Limb (tissue), 2 donors: ENCODE results near the gene RHBDF2.
A peak's percentile ranks its signal among the peaks of the same experiment; 100 is the strongest.

ENCODE experiments used
- DNase-seq, 2 donors: peaks; one replicate each; pipeline ENCODE4 v3.0.0-alpha.2; 2016; ENCODE audit errors: extremely low spot score in 2 of 2

The RHBDF2 gene

DNA sequence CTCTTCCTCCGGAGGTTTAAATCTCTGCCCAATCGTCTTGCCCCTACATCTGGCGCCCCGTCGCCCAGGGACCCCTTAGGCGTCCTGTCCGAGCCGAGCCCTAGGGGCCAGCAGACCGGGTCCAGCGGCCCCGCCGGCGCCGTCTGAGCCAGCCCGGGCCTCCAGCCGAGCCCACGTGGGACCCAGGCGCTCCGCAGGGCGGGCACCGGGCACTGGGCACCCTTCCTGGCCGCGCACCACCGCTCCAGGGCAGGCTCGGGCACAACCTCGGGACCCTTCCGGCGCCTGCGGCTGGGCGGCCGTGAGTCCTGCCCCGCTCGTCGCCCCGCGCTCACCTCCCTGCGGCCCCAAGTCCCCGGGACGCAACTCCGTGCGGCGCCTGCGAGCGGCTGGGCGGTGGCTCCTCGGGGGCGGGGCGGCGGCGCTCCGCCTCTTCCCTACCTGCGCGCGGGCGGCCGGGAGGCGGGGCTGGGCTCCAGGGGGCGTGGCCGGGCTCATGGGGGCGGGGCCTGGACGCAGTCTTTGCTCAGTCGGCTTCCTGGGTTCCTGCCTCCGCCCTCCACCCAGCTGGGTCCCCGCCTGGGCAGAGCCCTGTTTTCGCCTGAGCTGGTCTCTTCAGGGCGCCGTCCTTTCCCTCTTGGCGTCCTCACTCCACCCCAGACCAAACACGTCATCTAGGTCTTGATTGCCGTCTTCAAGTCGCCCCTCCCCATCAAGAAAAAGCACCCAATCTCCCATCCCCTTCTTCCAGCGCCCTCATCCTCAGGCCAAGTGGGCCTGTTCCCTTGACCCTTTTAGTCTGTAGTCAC is at the start of gene RHBDF2:
RHBDF2 (minus strand) TSS at position 406 of the 809 bp plus-strand sequence. CDS start 19,899 bp downstream, outside the sequence.
- peak; percentile 27 to 87 for DNase-seq

DNA sequence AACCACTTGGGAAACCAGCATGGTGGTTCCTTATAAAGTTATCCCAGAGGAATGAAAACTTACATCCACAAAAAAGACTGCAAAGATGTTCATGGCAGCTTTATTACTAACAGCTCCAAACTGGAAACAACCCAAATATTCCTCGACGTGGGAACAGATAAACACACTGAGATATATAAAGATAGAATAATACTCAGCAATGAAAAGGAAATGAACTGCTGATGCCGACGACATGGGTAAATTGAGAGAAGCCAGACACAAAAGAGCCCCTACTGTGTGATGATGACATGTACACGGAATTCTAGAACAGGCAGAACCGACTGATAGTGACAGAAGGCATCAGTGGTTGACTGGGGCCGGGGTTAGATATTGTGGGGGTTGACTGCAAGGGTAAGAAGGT is 48.3 kb upstream of the RHBDF2 start:
- DNase-seq, result no peak

DNA sequence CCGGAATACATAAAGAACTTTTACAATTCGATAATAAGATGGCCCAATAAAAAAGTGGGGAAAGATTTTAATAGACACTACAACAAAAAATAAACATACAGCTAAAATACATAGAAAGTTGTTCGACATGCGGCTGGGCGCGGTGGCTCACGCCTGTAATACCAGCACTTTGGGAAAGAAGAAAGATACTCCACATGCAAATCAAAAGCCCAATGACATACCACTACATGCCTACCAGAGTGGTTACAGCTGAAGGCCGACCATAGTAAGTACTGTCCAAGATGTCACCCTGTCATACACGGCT is 47.9 kb upstream of the RHBDF2 start:
- DNase-seq, result no peak

DNA sequence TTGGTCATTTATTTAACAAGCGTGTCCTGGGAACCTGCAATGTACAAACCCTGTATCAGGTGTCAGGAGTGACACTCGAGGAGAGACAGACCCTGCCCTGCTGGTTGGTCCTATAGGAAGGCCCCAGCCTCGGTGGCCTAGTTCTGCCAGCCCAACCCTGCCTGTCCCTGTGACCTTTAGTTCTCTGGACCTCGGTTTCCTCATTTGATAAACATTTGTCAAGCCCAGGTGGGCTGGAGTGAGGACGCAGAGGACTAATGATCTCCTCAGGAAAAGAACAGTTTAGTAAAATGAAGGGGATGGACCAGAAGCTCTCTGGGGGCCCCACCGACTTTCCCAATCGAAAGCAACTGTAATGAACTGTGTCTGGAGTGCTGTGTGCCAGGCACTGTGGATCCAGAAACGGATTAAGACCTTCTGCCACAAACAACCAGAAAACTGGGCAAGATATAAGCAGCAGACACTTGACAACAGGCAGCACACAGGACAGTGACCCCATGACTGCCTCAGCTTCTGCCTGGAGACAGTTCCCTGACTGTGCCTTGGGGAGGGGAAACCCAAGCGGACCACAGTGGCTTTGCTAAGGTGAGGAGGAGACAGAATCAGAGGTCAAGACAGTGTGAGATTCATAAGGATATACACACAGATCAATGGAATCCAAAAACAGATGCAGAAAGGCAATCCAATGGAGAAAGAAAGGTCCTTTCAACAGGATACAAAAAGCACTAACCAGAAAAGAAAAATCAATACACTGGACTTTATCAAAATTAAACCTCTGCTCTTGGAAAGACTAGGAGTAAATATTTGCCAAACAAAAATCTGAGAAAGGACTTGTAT is 47.4 kb upstream of the RHBDF2 start:
- no peak for DNase-seq

DNA sequence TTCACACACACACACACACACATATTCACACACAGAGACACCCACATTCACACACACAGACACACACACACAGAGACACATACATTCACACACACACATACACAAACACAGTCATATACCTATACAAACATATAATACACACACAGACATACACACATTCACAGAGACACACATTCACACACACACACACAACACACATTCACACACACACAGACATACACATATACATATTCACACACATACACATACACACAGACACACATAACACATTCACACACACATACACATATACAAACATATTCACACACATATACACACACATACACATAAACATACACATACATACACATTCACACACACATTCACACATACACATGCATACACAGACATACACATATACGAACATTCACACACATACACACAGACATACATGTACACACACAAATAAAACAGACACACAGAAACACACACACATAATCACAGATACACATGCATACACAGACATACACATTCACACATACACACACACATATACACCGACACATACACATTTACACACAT is 46.5 kb upstream of the RHBDF2 start:
- no peak for DNase-seq

DNA sequence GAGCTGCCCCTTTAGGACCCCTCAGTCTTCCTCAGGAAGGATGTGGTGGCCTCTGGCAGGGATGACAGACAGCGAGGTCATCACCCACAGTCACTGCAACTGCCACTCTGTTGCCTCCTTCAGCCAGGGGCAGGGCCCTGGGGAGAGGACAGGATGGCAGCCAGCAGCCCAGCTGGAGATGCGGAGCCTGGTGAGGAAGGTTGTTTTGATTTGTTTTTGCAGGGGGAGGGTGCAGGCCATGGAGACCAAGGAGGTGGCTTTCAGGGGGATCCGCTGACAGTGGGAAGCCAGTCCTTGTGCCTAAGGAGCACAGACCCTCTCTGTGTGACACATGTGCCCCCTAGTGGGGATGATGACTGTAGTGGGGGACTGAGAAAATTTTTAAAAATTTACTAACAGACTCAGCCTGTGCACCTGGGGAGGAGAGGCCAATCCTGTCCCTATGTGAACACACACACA is 46.0 kb upstream of the RHBDF2 start:
- peak; percentile 75 to 80 for DNase-seq

DNA sequence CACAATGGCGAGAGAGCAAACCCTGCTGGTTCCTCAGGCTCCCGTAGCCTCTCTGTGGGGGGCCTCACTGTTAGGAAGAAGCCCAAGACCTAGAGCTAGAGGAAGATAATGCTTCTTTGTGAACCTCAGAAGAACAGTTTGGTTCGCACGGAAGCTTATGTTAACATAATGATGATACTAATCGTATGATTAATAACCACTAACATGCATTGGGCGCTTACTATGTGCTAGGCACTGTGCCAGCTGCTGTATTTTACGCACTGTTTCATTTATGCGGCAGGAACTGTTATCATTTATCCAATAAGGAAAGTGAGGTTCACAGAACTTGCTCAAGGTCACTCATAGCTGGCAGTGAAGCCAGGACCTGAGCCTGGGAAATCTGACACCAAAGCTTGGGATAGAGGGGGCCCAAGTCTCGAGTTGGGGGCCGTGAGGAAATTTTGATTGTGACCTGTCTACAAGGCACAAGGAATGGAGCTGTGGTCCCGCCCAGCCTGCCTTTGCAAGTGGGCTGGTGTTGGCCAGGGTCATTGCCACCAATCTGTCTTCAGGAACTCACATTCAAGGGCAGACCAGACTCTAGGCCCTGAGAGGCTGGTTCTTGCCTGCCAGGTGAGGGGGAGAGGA is 45.4 kb upstream of the RHBDF2 start:
- DNase-seq, result no peak

DNA sequence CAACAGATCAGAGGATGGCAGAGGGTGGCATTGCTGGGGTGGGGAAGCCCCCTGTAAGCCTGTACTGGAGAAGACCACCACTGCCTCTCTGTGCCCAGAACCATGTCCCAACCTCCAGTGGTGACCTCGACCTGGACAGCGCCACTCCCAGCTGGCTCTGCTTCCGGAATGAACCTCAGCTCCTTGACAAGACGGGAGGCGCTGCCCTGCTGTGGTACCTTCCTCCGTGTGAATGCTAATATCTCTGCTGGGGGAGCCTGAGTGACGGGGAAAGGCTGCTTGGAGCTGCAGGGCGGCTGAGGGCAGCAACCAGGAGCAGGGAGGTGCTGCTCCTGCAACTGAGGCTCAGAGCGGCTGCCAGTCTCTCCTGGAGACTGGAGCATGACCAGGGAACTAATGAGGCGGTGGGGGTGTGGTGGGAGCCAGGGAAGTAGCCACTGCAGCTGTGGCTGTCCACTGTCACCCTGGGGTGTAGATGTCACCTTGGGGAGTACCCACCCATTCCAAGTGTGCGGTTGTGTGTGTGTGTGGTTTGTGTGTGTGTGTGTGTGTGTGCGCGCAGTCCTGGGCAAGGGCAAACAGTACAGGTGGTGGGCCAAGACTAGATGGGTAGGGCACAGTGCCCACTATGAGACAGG is 44.8 kb upstream of the RHBDF2 start:
- DNase-seq, result no peak

DNA sequence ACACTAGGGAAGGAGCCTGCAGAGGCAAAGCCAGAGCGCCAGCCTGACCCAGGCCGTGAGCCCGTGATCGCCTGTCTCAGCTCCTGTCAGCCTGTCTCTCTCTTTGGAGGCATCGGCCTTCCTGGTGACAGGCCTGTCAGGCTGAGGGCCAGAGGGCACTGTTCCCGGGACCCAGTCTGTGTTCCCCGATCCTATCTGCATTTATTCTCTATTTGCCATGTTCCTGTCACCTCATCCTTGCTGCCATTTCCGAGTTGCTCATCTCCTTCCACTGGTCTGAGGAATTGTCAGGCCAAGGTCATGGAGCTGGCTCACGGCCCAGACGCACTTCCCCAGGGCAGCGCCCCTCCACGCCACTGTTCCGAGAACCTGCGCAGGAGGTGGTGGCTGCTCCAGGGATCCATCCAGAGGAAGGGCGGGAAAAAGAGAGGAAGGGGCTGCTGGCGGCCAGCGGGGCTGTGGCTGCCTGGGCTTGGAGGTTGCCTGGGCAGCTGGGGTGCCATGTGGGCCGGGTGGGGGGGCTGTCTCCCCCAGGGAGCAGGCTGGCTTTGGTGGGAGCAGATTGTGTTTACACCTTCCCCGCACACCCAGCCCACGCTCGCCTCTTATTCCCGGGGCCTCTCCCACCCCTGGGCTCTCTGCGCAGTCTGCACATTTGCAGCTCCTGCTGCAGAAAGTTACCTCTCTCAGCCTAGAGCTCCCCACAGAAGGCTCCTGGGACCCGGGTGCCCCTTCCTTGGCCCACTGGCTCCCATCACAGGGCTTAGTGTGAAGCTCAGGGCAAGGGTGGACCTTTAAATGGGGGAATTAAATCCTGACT is 43.5 kb upstream of the RHBDF2 start:
- DNase-seq, result no peak

DNA sequence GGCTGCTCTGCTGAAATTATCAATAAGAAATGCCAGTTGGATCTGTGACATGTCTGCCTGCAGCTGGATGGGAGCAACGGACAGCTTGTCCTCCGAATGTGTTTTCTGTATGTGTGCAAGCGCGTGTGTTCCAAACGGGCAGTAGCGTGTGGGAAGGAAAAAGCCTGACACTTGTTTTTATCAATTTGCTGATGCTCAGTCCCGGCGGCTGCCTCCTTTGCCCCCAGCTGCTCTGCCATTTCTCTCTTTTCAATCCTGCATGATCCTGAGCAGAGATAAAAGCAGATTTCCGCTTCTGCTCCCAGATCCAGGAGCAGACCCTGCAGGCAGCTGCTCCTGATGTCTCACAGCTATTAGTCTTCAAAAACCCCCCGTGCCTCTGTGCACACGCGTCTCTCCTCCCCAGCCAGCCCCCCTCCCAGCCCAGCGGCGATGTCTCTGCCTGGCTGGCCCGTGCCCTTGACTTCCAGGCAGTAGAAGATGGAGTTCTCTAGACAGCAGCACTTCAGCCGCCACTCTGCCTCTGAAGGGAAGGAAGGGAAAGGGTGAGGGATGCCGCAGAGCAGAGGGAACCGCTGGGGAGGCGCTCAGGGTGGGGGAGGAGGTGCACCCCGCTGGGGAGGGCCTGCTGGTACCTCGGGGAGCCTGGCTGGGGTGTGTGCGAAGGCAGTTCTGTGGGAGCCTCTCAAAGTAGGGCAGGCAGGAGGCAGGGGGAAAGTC is 42.8 kb upstream of the RHBDF2 start:
- peak in 1 of 2 donors; percentile 61 for DNase-seq

DNA sequence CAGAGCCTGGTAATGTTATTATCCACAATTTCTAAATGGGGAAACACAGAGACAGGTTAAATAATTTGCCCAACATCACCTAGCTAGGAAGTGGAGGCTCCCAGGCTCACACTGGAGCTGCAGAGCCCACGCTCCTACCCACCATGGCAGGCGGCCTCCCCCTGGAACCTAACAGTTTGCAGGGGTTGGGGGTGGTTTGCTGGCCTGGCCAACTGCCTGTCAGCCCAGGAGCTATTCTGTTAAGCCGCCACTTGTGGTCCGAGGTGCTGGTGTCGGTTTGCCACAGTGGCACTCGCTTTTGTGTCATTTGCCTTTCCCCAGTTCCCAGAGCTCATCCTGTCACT is 42.2 kb upstream of the RHBDF2 start:
- DNase-seq, result no peak

DNA sequence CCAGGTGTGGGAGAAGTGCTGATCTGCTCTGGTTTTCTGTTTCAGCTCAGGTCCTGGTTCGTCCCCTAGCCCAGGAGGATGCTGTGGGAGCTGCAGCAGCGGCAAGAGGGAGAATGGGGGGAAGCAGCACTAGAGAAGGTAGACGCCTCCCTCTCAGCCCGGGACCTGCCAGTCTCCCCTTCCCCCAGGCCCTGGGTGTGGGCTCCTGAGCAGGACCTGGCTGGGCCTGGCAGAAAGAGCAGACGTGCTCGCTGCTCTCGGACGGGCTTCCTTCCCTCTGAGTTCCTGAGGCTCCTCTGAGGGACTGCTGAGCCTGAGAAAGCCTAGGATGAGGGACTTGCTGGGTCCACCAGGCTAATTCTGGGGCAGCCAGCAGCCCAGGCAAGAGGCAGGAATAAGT is 41.8 kb upstream of the RHBDF2 start:
- DNase-seq, result no peak

DNA sequence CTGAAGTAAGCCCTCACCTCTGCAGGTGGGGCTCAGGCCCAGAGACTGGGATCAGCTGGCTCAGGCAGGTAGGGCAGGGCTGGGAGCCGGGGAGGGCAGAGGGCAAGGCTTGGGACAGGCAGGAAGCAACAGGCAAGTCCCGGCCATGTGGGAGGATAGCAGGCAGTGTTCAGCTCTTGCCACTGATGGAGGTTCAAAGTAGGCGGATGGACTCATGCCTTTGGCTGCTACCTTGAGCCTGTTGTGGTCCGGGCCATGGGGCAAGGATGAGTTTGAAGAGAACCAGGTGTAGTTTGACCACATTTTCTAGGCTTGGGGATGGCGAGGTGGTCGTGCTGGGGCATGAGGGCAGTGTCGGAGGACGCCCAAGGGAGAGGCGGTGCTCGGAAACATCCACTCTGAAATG is 41.3 kb upstream of the RHBDF2 start:
- no peak for DNase-seq

DNA sequence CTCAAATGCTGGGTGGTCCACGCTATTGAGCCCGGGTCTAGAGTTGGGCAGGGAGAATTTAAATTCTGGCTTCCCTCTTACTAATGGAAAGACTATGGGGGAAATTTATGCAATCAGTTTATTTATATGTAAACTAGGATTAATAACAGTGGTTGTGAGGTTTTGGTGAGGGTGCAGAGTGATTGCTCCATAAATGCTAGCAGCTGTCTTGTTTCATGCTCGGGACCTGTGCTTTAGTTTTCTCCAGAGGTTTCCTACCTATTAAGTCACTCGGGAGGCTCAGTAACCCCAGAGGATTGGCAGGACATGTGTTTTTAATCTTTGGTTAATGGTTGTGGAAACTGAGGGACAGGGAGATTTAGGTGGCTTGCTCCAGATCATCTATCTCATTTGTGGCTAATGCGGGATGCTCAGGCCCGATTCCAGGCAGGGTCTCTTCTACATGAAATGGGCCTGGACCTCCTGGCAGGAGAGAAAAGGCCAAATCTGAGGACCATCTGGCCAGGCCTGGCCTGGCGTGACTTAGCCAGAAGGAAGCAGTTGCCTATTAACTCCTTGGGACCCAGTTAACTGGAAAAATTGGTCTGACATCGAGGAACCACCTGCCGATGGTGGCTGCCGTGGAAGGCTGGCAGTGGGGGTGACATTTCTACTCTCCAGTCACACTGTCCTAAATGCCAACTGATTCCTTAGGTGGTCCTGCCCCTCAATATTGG is 40.7 kb upstream of the RHBDF2 start:
- DNase-seq, result no peak

DNA sequence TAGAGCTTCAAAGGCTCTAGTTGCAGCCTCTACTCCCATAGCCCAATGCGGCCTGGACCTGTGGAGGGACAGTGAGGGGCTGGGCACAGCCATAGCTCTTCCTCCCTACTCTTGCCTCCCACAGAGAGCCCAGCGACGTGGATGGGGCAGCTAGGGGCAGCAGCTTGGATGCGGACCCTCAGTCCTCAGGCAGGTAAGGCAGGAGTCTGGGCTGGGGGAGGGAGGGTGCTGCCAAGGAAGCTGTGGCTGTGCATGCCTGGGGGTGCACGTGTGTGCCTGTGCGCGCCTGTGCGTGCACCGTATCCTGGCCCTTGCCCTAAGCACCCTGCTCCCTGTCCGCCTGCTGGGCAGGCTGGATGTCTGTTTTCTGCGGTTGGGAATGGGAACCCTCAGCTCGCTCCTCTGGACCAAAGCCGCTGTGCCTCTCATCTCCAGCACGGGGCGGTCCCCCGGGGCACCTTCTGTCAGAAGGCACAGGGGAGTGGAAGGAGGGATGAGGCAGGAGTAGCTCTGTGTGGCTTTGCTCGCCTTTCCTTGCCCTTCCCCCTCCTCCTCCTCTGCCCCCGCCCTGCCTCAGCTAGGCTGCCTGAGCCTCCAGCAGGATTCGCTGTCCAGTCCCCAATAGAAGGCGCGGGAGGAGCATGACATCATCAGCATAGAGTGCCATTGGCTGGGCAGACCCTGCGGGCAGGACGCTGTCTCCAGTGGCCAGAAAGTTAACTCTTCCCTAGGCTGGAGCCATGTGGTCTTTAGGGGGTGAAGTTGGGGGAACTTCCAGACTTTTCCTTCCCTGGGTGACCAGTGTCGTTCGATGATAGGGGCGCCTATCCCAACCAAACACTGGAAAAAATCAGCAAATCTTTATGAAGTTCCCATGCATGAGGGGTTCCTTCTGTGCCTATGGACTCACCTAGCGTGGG is 39.4 kb upstream of the RHBDF2 start:
- peak; percentile 92 to 95 for DNase-seq

DNA sequence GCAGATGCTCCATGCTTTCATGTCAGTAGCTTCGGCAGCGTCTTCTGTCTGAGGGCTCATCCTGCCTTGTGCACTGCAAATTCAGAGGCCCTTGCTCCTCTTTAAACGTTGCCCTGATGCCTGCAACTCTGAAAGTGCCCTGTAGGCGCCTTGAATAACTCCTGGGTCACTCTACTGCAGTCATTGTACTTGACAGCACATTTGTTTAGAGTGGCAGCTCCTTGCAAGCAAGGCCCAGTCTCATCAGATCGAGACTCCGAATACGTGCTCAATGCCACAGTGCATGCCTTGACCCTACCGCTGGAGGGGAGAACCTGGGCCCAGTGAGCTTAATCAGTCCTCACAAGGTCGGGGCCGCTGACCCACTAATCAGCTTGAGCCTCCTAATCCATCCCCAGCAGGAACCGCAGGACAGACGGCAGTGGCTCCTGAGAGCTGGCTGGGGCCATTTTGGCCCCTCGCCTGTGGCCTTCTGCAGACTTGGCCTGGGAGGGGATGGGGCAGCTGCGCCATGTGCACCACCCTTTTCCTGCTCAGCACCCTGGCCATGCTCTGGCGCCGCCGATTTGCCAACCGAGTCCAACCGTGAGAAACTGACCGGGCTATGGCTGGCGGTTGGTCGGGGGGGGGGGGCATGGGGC is 38.5 kb upstream of the RHBDF2 start, which contains the start of gene PRCD:
PRCD (plus strand) TSS at position 414 of the 641 bp plus-strand sequence; CDS start at position 512, 98 bp downstream.
- peak in 1 of 2 donors; percentile 27 for DNase-seq

DNA sequence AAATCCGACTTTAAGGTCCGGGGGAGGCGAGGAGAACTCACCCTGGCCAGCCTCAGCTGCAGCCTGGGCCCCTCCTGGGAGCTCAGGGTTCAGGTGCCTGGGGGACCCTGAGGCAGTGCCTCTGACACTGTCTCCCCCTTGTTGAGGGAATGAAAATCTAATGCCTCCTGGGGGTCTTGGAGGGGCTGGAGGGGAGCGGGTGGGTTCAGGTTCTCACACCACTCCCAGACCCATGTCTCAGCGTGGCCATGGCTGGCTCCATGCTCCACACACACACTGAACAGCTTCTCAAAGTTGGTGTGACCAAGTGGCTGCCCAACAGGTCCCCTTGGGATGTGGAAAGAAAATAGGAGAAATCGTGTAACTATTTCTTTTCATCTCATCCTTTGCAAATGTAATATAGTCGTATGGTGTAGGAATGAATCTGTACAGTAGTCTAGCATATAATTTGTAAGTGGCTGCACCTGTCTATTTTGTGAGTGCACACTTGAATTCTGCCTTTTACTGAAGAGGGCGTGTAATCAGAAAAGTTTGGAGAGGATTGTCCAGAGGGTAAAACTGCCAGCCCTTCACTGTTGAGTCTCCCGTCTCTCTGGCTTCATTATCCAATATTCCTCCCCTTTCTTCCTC is 37.8 kb upstream of the RHBDF2 start:
- no peak for DNase-seq
